PC-3 (cell line): ENCODE results near the gene GLDC. TPM values are rescaled to one million over a fixed set of nuclear protein-coding genes. Genes with fewer than 3 reads are reported as not detected.

ENCODE experiments used
- ATAC-seq: fragments of 200-7000 bp; cut with Tn5 transposase; 2 replicates; pipeline ENCODE4 v1.9.1; 2020; ENCODE audit warnings: mild to moderate bottlenecking, moderate library complexity
- BruUV-seq: library from RNA; stranded (reverse); fragments of 400-500 nt; replicated peaks from 2 replicates; lab custom pipeline; 2021; lab: Mats Ljungman, UMichigan
- CTCF ChIA-PET: fragments of 300-600 bp; sonication (Branson Sonifier 250); formaldehyde crosslinking; loops from one replicate; lab custom pipeline; 2022; ENCODE audit warnings: antibody characterized with exemption; lab: Charles Lee
- POLR2A ChIA-PET: fragments of 300-600 bp; sonication (Branson Sonifier 250); formaldehyde crosslinking; loops from one replicate; lab custom pipeline; 2022; ENCODE audit warnings: antibody characterized with exemption; ENCODE audit not compliant: unreplicated experiment; lab: Charles Lee
- DNase-seq: peaks from one replicate; pipeline ENCODE4 v3.0.0-alpha.2; 2015
- H2AFZ ChIP-seq: fragments of 300-600 bp; sonication (generic); 2 replicates; pipeline ENCODE4 v1.6.0; 2016; ENCODE audit warnings: antibody characterized with exemption, low read length
- H3F3A ChIP-seq: fragments of 300-600 bp; sonication (generic); one replicate; pipeline ENCODE4 v1.6.0; 2017; ENCODE audit warnings: antibody characterized with exemption, low read length, control low read depth, mild to moderate bottlenecking; ENCODE audit not compliant: unreplicated experiment
- H3K27ac ChIP-seq: fragments of 300-600 bp; sonication (generic); 2 replicates; pipeline ENCODE4 v1.5.1; 2016; ENCODE audit warnings: mild to moderate bottlenecking, low read length
- H3K27me3 ChIP-seq: fragments of 300-600 bp; sonication (generic); 2 replicates; pipeline ENCODE4 v1.6.1; 2016; ENCODE audit warnings: low read length, mixed read lengths
- H3K36me3 ChIP-seq: fragments of 300-600 bp; sonication (generic); 2 replicates; pipeline ENCODE4 v1.6.1; 2016; ENCODE audit warnings: low read depth, mixed run types, low read length, mixed read lengths
- H3K4me1 ChIP-seq: fragments of 300-600 bp; sonication (generic); 2 replicates; pipeline ENCODE4 v1.5.1; 2016; ENCODE audit warnings: low read length; ENCODE audit not compliant: insufficient read depth
- H3K4me2 ChIP-seq: fragments of 300-600 bp; sonication (generic); 2 replicates; pipeline ENCODE4 v1.6.0; 2016; ENCODE audit warnings: low read length
- H3K4me3 ChIP-seq: fragments of 300-600 bp; sonication (generic); 2 replicates; pipeline ENCODE4 v1.5.1; 2016; ENCODE audit warnings: mild to moderate bottlenecking, low read length, mixed read lengths
- H3K79me2 ChIP-seq: fragments of 300-600 bp; sonication (generic); 2 replicates; pipeline ENCODE4 v1.6.1; 2017; ENCODE audit warnings: low read length, mixed read lengths
- H3K9ac ChIP-seq: fragments of 300-600 bp; sonication (generic); 2 replicates; pipeline ENCODE4 v1.6.0; 2016; ENCODE audit warnings: mild to moderate bottlenecking, low read length
- H3K9me2 ChIP-seq: fragments of 300-600 bp; sonication (generic); replicated peaks from 2 replicates; pipeline ENCODE4 v1.6.1; 2016; ENCODE audit warnings: mixed run types, low read length, mixed read lengths
- H3K9me3 ChIP-seq: fragments of 300-600 bp; sonication (generic); 2 replicates; pipeline ENCODE4 v1.6.1; 2016; ENCODE audit warnings: low read length, mixed read lengths
- H4K20me1 ChIP-seq: fragments of 300-600 bp; sonication (generic); 2 replicates; pipeline ENCODE4 v1.6.1; 2016; ENCODE audit warnings: low read length, mixed read lengths
- CTCF ChIP-seq: fragments of 300-600 bp; sonication (generic); conservative IDR thresholded peaks from 2 replicates; pipeline ENCODE4 v1.5.1; 2017; ENCODE audit warnings: antibody characterized with exemption, low read depth, mild to moderate bottlenecking, low read length
- EZH2 ChIP-seq: fragments of 300-600 bp; sonication (generic); IDR thresholded peaks from one replicate; pipeline ENCODE4 v1.6.1; 2017; ENCODE audit warnings: antibody characterized with exemption, mild to moderate bottlenecking, low read length; ENCODE audit not compliant: unreplicated experiment
- EZH2phosphoT487 ChIP-seq: fragments of 300-600 bp; sonication (generic); IDR thresholded peaks from 2 replicates; pipeline ENCODE4 v1.6.1; 2018; ENCODE audit warnings: mild to moderate bottlenecking, antibody characterized with exemption, low read length, borderline replicate concordance
- intact Hi-C: fragments of 100-400 bp; cut with micrococcal nuclease; formaldehyde crosslinking; loops from 2 replicates; pipeline ENCODE4 v1.9.0; 2023
- total RNA-seq: library from RNA; depleted of rRNA; stranded (reverse); fragments of >200 nt; gene quantifications from 2 replicates; pipeline ENCODE4 v1.2.3, GENCODE V29; 2014

The GLDC gene
- total RNA-seq, 1 experiment from 2014 or later = 8.1 TPM

GRCh38 chr9:6579613-6580012 lies 65.9 kb downstream of the GLDC start:
- intact Hi-C loops = no loop called here
- TF ChIP-seq CTCF (no peak), EZH2phosphoT487 (no peak), EZH2 (no peak)

GRCh38 chr9:6576987-6577386 lies 68.5 kb downstream of the GLDC start:
- Histone ChIP-seq H3F3A (no peaks in the 10 kb centered on the region), H3K4me3 (no peak overlapping the region), H3K79me2 (no peaks in the 10 kb centered on the region), H3K9me2 (no peaks in the 10 kb centered on the region), H2AFZ (no peak overlapping the region), H3K27me3 (no peaks in the 10 kb centered on the region), H3K36me3 (no peaks in the 10 kb centered on the region), H3K4me2 (no peak overlapping the region), H3K9me3 (no peaks in the 10 kb centered on the region), H4K20me1 (no peaks in the 10 kb centered on the region), H3K9ac (no peak overlapping the region), H3K4me1 (no peaks in the 10 kb centered on the region), H3K27ac (no peak overlapping the region)
- no TSS peak for BruUV-seq
- ChIA-PET CTCF (no interaction called here), POLR2A (no interaction called here)
- intact Hi-C loops = no loop called here
- ATAC-seq (no peak), DNase-seq (no peak)
- TF ChIP-seq EZH2phosphoT487 (no peak), CTCF (no peak), EZH2 (no peak)

More at GRCh38 chr9:6579613-6580012, 65.9 kb downstream of the GLDC start:
- Histone ChIP-seq H3K27ac (no peak overlapping the region), H3K9me3 (no peaks in the 10 kb centered on the region), H4K20me1 (no peaks in the 10 kb centered on the region), H3K79me2 (no peaks in the 10 kb centered on the region), H3K4me3 (no peak overlapping the region), H2AFZ (no peak overlapping the region), H3K9me2 (no peaks in the 10 kb centered on the region), H3F3A (no peaks in the 10 kb centered on the region), H3K4me1 (no peaks in the 10 kb centered on the region), H3K27me3 (no peaks in the 10 kb centered on the region), H3K9ac (no peak overlapping the region), H3K4me2 (no peak overlapping the region), H3K36me3 (no peaks in the 10 kb centered on the region)
- ATAC-seq (no peak), DNase-seq (no peak)
- POLR2A ChIA-PET = no interaction called here
- no TSS peak for BruUV-seq
- CTCF ChIA-PET = no interaction called here

GRCh38 chr9:6575324-6576034 lies 70.0 kb downstream of the GLDC start:
- TF ChIP-seq EZH2 (no peak), CTCF (no peak), EZH2phosphoT487 (no peak)
- Histone ChIP-seq H3K4me3 (no peak overlapping the region), H3K79me2 (no peaks in the 10 kb centered on the region), H4K20me1 (no peaks in the 10 kb centered on the region), H3K27me3 (no peaks in the 10 kb centered on the region), H3K9me3 (no peaks in the 10 kb centered on the region), H3K4me1 (no peaks in the 10 kb centered on the region), H3K27ac (no peak overlapping the region), H3K9me2 (no peaks in the 10 kb centered on the region), H3K9ac (no peak overlapping the region), H3K4me2 (no peak overlapping the region), H2AFZ (no peak overlapping the region), H3K36me3 (no peaks in the 10 kb centered on the region), H3F3A (no peaks in the 10 kb centered on the region)
- ATAC-seq (no peak), DNase-seq (no peak)
- BruUV-seq = no TSS peak
- intact Hi-C loops = no loop called here
- ChIA-PET CTCF (no interaction called here), POLR2A (no interaction called here)
